NCI-H1048 (cell line): ENCODE results near the gene SECISBP2.

Experiments
- DNase-seq: peaks from one replicate; lab custom pipeline; 2025; lab: John Stamatoyannopoulos, UW

SECISBP2 gene

DNA sequence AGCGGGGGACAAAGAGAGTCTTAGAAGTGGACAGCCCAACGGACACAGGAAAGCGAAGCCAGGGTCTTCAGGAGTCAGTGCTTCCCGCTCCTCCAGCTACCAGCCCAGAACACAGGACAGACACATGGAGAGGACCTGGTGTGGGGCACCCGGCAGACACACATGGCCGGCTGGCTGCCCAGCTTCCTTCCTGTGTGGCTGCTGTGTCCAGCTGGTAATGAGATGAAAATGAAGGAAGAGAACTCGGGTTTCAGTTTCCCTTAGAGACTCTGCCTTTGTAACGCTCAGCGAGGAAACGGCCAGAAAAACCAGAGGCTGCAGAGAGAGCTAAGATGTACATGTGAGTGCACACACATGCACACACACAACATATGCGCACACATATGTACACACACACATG is 87.5 kb downstream of the SECISBP2 start:
- DNase-seq = no peak

DNA sequence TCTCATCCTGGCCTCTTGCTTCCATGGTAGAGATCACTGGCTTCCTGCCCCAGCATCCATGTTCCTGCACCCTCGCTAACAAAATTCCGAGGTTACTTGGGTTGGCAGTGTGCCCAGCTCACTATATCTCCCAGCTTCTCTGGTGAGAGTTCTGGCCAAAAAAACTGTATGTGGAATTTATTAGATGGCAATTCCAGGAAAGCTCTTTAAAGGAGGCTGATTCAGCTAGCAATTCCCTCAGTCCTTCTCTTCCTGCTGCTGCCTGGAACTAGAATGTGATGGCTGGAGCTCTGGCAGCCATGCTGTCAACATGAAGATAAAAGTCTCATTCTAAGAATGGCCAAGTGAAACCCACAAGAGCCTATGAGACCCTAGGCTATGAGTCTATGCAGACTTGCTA is 88.8 kb downstream of the SECISBP2 start:
- DNase-seq = no peak

DNA sequence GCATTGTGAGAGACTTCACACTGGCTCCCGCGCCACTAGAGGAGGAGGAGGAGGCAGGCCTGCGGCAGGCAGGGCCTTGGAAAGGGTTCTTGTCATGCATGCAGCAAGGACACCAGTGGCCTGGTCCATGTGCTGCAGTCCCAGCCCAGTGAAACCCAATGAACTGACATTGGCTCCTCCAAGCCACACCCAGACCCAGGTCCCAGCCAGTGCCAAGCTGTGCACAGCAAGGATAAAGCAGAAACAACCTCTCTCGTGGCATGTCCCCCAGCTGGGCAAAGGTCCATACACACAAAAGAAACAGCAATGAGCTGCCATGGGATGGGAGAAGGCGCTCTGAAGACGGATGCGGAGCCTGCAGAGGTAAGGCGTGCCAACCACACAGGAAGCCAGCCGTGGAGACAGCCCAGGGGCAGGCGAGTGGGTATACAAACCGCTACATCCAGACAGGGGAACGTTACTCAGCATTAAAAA is 90.4 kb downstream of the SECISBP2 start:
- no peak for DNase-seq
